Panc1 (cell line): ENCODE measurements around the gene ZNF326. TPM values are rescaled to one million over a fixed set of nuclear protein-coding genes. Genes with fewer than 3 reads are reported as not detected.

Source experiments
- ATAC-seq: fragments of 200-7000 bp; cut with Tn5 transposase; 2 replicates; pipeline ENCODE4 v1.9.1; 2020; ENCODE audit warnings: mild to moderate bottlenecking, moderate library complexity
- BruUV-seq: library from RNA; stranded (reverse); fragments of 400-500 nt; replicated peaks from 2 replicates; lab custom pipeline; 2021; lab: Mats Ljungman, UMichigan
- CTCF ChIA-PET: fragments of 300-600 bp; sonication (Branson Sonifier 250); formaldehyde crosslinking; loops from one replicate; lab custom pipeline; 2022; ENCODE audit warnings: antibody characterized with exemption; lab: Charles Lee
- POLR2A ChIA-PET: fragments of 300-600 bp; sonication (Branson Sonifier 250); formaldehyde crosslinking; loops from one replicate; lab custom pipeline; 2022; ENCODE audit warnings: antibody characterized with exemption; lab: Charles Lee
- DNase-seq: peaks from one replicate; pipeline ENCODE4 v3.0.0-alpha.2; 2010; ENCODE audit warnings: low read depth, low spot score
- H3K27ac ChIP-seq: 2 replicates; pipeline ENCODE4 v1.5.1; 2011; ENCODE audit warnings: mild to moderate bottlenecking, low read length, inconsistent platforms
- H3K27me3 ChIP-seq: fragments of 200-500 bp; sonication (Bioruptor generic); 2 replicates; pipeline ENCODE4 v1.6.0; 2014; ENCODE audit warnings: low read length, inconsistent platforms; ENCODE audit not compliant: control insufficient read depth, insufficient read depth
- H3K36me3 ChIP-seq: fragments of 200-500 bp; sonication (Bioruptor generic); 2 replicates; pipeline ENCODE4 v1.5.1; 2014; ENCODE audit warnings: inconsistent platforms, mild to moderate bottlenecking, low read length, moderate library complexity; ENCODE audit not compliant: control insufficient read depth, insufficient read depth
- H3K4me1 ChIP-seq: 2 replicates; pipeline ENCODE4 v1.5.1; 2011; ENCODE audit warnings: inconsistent platforms, mild to moderate bottlenecking, low read length, moderate library complexity; ENCODE audit not compliant: control insufficient read depth, insufficient read depth
- H3K4me3 ChIP-seq, 2 experiments: 2 replicates each; pipeline ENCODE4 v1.5.1; 2011 to 2012; ENCODE audit warnings: low read depth in 2 of 2, low read length in 2 of 2, mild to moderate bottlenecking in 2 of 2, inconsistent platforms in 1 of 2, moderate library complexity in 1 of 2
- H3K9me3 ChIP-seq: fragments of 200-500 bp; sonication (Bioruptor generic); 2 replicates; pipeline ENCODE4 v1.5.1; 2014; ENCODE audit warnings: low read depth, mild to moderate bottlenecking, inconsistent platforms, low read length, moderate library complexity; ENCODE audit not compliant: control insufficient read depth, insufficient read depth
- CTCF ChIP-seq: fragments of 450-650 bp; IDR thresholded peaks from 2 replicates; pipeline ENCODE4 v1.5.1; 2017; ENCODE audit warnings: mild to moderate bottlenecking
- POLR2AphosphoS5 ChIP-seq: IDR thresholded peaks from 2 replicates; pipeline ENCODE4 v1.6.1; 2012; ENCODE audit warnings: mild to moderate bottlenecking, low read depth, low read length, moderate library complexity
- SIN3A ChIP-seq: IDR thresholded peaks from 2 replicates; pipeline ENCODE4 v1.6.1; 2012; ENCODE audit warnings: low read depth, mild to moderate bottlenecking, low read length, moderate library complexity, borderline replicate concordance; ENCODE audit not compliant: insufficient read depth
- TCF7L2 ChIP-seq: IDR thresholded peaks from 2 replicates; pipeline ENCODE4 v1.6.1; 2011; ENCODE audit warnings: mild to moderate bottlenecking, low read depth, low read length, inconsistent platforms
- in situ Hi-C: cut with HindIII; loops from 2 replicates; pipeline ENCODE4 v1.10.0; 2016; ENCODE audit warnings: low sequenced_read_pairs, low pct_unique_long_range_greater_than_20kb
- intact Hi-C: fragments of 100-400 bp; cut with micrococcal nuclease; formaldehyde crosslinking; loops from one replicate; pipeline ENCODE4 v1.10.0; 2022; ENCODE audit not compliant: unreplicated experiment
- total RNA-seq: library from RNA; stranded (reverse); gene quantifications from one replicate; pipeline ENCODE4 v1.2.1, GENCODE V29; 2021; ENCODE audit not compliant: unreplicated experiment
- TF ChIP-seq, protein P1 (sequence below), 2 experiments: IDR thresholded peaks; 2 replicates each; pipeline ENCODE4 v1.6.1; 2011 to 2012; ENCODE audit warnings: low read depth in 2 of 2, control low read depth in 1 of 2, low read length in 1 of 2, mild to moderate bottlenecking in 1 of 2, moderate library complexity in 1 of 2; ENCODE audit not compliant: insufficient read depth in 1 of 2

The ZNF326 gene
- total RNA-seq, 1 experiment from 2014 or later = 19.7 TPM

DNA sequence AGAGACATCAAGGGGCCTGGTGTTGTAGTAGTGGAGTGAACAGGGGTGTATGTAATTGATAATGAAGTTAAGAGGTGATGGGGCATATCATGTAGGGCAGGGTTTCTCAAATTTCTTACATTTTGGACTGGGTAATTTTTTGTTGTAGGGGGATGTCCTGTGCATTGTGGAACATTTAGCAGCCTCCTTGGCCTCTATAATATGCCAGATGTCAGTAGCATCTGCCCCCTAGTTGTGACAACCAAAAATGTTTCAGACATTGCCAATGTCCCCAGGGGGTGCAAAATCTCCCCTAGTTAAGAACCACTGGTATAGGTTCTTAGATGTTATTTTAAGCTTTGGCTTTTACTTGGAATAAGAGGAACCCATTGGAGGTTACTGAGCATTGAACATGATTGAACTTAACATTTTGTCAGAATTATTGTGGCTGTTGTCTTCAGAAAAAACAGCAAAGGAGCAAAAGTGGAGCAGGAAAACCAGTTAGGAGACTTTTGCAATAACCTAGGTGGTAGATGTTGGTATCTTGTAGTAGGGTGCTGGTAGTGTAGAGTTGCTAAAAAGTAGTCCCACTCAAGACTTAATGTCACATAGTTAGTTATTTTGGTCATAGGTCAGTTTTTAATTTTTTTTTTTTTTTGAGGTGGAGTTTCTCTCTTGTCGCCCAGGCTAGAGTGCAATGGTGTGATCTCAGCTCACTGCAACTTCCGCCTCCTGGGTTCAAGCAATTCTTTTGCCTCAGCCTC is 6.2 kb downstream of the ZNF326 start:
- no peak overlapping the region for H3K4me3 ChIP-seq
- ChIA-PET CTCF (no interaction called here), POLR2A (interaction anchor here (0.6 kb wide), 1 partner anchor 1763 kb away, joined by 4 read pairs; no protein-coding TSS in a partner anchor)
- H3K9me3 ChIP-seq = no peaks in the 10 kb centered on the region
- H3K27me3 ChIP-seq = no peaks in the 10 kb centered on the region
- peaks cover 19% of the 10 kb centered on the region for H3K36me3 ChIP-seq
- ATAC-seq = peak; percentile 63
- intact Hi-C loops = no loop called here
- no peak overlapping the region for H3K27ac ChIP-seq
- H3K4me1 ChIP-seq = peaks cover 13% of the 10 kb centered on the region
- DNase-seq = no peak
- TF ChIP-seq, protein P1, sequence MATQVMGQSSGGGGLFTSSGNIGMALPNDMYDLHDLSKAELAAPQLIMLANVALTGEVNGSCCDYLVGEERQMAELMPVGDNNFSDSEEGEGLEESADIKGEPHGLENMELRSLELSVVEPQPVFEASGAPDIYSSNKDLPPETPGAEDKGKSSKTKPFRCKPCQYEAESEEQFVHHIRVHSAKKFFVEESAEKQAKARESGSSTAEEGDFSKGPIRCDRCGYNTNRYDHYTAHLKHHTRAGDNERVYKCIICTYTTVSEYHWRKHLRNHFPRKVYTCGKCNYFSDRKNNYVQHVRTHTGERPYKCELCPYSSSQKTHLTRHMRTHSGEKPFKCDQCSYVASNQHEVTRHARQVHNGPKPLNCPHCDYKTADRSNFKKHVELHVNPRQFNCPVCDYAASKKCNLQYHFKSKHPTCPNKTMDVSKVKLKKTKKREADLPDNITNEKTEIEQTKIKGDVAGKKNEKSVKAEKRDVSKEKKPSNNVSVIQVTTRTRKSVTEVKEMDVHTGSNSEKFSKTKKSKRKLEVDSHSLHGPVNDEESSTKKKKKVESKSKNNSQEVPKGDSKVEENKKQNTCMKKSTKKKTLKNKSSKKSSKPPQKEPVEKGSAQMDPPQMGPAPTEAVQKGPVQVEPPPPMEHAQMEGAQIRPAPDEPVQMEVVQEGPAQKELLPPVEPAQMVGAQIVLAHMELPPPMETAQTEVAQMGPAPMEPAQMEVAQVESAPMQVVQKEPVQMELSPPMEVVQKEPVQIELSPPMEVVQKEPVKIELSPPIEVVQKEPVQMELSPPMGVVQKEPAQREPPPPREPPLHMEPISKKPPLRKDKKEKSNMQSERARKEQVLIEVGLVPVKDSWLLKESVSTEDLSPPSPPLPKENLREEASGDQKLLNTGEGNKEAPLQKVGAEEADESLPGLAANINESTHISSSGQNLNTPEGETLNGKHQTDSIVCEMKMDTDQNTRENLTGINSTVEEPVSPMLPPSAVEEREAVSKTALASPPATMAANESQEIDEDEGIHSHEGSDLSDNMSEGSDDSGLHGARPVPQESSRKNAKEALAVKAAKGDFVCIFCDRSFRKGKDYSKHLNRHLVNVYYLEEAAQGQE (IDR thresholded peaks at IDR 0.05; ENCODE audit: insufficient read depth in 1 of 2, low read depth in 2 of 2, low read length in 1 of 2) = no peak
- TF ChIP-seq SIN3A = no peak
- no peak for TF ChIP-seq TCF7L2
- TF ChIP-seq CTCF = peak; percentile 51; the same call in 1 of the 2 replicates
- BruUV-seq = no TSS peak
- in situ Hi-C loops = no loop called here

- ChIA-PET POLR2A (no interaction called here), CTCF (no interaction called here)
- ATAC-seq (no peak), DNase-seq (no peak)
- BruUV-seq = no TSS peak
- no peaks in the 10 kb centered on the region for H3K9me3 ChIP-seq
- intact Hi-C loops = no loop called here
- H3K4me1 ChIP-seq = no peaks in the 10 kb centered on the region
- peaks cover 49% of the 10 kb centered on the region for H3K36me3 ChIP-seq
- H3K27me3 ChIP-seq = no peaks in the 10 kb centered on the region
- no peak overlapping the region for H3K27ac ChIP-seq
- no peak for TF ChIP-seq POLR2AphosphoS5
- TF ChIP-seq, protein P1 (IDR thresholded peaks at IDR 0.05; ENCODE audit: insufficient read depth in 1 of 2, low read depth in 2 of 2, low read length in 1 of 2) = no peak
- TF ChIP-seq TCF7L2 = no peak
- TF ChIP-seq CTCF = no peak
- no peak for TF ChIP-seq SIN3A
- in situ Hi-C loops = no loop called here
- no peak overlapping the region for H3K4me3 ChIP-seq
These were observed 13.1 kb downstream of the ZNF326 start for GRCh38 chr1:90007979-90008404.
